GM19099 (cell line): Measurements from ENCODE around the gene CES2.

Experiments used
- POLR2A ChIP-seq: IDR thresholded peaks from 3 replicates; pipeline ENCODE4 v1.6.1; 2011; ENCODE audit warnings: low read depth; ENCODE audit not compliant: insufficient read length; ENCODE audit errors: extremely low read depth

Gene CES2

DNA sequence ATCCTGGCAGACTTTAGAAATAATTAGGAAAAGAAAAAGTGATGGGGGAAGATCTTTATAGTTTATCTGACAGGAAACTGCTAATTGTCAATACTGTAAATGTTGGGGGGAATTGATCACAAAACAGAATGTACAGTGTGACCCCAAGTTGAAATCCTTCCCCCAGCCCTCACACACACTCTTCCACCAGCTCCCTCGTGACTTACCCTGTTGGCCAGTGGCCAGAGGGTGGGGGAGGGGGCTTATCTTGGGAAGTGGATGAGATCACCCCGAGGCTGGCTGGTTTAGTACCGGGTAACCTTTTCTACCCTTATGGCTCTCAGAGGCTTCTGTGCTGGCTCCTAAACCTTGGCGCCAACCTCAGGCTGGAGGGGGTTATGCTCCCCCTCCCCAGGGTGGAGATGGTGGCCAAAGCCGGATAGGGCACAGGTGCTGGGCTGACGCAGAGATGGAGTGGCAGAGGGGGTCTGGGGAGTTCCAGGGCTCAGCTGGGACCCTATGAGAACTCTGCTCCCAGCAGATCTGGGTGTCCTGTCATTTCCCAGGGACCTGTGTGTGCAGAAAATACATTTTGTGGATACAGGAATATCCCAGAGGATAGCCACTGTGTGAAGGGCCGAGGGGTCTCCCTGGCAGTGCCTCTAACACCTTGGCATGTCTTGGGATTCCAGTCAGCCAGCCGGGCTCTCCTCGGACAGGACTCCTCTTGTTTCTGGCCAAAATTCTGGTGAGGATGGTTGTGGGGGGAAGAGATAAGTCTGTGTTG, 35.2 kb upstream of the CES2 start:
- no peak for TF ChIP-seq POLR2A

DNA sequence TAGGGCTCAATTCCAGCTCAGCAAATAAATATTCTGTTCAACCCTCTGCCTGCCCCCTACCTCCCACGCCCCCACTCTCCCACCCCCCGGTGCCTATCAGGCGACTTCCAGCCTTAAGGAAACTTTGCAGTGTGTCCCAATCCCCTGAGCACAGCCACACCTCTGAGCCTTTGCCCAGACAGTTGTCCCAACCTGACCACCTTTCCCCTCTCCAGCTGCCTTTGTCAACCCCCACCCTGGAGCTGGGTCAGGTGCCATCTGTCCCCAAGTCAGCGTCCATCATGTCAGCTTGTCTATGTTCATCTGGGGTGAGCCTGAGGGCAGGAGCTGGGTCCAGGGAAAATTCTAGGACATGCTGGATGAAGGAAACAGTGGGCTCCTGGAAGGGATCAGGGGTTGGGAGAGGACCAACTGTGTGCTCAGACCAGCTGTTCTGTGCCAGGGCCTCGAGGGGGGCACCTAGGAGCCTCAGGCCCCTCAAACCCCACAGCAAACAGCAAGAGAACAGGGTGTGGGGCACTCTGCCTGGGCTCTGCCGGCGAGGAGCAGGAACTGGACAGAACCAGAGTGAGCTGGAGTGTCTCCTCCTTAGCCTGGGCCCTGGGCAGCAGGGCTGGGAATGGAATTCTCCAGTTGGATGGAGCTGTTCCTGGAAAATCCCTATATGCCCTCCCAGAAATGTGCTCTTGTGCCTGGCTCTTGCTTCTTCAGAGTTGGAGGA, 34.4 kb upstream of the CES2 start:
- TF ChIP-seq POLR2A = no peak

DNA sequence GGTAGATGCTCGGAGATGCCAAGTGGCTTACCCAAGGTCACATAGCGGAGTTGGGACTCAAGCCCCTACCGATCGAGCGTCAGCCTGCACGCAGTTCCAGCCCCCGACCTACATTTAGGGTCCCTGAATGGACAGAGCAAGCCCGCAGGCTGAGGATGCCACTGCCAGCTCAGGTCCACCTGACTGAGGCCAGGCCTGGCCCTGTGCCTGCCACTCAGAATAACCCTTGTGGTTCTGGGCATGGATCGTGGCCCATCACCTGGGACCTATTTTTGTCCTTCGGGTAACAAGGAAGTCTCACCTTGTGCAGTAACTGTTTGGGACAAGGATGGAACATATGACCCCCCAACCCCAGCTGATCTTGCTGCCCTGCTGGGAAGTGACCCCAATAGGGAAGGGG, 33.7 kb upstream of the CES2 start:
- no peak for TF ChIP-seq POLR2A

DNA sequence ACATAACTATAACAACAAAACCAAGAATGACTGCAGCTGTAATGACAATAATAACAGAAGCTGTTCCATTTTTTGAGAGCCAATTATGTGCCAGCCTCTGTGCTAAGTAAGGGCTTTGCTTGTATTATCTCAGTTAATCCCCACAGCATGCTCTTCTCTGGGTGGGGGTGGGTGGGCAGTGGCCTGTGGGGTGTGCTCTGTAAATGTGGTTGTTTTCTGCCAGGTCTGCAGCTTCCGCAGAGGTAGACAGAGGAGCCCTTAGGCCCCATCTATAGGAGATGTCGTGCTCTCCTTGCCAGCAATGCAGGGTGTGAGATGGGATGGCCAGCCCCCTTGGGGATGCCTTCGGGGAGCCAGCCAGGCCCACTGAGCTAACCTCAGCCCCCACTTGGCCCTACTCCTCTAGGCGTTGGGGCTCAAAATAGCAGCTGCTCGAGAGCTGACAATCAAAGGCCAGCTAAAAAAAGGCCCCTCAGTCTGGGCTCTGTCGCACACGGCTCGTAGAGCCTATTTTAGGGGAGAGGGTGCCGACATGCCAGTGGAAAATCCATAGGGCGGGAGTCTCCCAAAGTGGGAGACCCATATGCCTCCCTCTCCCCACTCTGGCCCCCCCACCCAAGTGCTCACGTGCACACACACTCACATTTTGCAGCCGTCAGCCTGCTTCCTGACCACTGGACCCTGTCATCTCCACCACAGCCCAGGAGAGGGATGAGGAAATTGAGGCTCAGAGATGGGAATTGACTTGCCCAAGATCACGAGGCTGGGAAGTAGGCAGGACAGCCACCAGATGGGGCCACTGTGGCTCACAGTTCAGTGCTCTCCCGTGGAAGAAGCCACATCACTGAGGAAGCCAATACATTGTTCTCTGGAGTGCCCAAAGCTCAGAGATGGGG, 32.4 kb upstream of the CES2 start:
- TF ChIP-seq POLR2A = no peak

DNA sequence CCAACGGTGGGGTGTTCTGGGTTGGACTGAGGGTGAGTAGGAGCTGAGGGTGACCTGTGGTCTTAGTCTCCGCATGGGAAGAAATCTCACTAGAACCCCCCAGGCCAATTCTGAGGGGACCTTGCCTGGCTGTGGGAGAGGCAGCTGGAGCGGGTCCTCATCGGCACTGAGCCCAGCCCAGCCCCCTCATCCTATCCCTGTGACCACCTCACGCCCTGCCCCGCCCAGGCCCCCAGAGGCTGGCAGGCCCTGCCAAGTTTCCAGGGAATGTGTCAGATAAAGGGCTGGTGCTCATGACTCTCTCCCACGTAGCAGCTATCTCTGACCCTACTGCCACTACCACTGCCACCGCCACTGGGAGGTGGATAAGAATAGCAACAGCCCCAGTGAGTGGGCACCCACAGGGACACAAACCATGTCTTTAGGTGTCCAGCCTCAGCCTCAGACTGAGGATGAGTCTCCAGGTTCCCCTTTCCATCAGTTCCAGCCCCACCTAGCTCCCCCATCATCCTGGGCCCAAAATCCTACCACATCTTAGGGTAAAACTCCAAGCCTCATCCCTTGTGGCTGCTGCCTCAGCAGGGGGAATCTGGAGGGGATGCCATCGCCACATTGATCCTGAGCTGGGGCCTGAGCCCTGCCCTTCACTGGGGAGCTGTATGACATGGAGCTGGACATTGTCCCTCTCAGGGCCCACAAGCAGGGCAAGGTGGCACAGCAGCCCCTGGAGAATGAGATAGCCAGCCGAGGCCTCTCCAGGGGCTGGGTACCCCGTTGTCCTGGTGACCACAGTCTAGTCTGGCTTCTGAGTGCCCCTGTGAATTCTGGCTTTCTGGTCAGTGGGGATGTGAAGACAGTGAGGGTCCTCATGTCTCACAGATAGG, 31.5 kb upstream of the CES2 start:
- TF ChIP-seq POLR2A = no peak

DNA sequence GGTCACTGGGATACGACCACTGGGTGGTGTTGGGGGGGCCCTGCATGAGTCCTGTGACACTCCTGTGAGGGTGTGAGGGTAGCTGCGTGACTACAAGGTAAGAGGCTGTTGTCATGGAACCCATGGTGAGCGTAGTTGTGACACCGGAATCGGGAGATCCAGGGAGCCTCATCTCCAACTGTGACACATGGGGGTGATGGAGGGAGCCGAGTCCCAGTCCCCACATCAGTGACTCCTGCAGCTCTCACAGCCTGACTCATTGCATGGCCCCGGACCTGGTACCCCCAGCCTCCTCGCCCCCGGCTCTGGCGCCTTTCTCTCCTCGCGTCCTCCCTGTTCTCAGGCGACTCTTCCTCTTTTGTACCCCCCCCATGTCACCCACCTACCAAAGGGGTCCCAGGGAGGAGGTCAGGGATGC, 30.9 kb upstream of the CES2 start:
- no peak for TF ChIP-seq POLR2A

DNA sequence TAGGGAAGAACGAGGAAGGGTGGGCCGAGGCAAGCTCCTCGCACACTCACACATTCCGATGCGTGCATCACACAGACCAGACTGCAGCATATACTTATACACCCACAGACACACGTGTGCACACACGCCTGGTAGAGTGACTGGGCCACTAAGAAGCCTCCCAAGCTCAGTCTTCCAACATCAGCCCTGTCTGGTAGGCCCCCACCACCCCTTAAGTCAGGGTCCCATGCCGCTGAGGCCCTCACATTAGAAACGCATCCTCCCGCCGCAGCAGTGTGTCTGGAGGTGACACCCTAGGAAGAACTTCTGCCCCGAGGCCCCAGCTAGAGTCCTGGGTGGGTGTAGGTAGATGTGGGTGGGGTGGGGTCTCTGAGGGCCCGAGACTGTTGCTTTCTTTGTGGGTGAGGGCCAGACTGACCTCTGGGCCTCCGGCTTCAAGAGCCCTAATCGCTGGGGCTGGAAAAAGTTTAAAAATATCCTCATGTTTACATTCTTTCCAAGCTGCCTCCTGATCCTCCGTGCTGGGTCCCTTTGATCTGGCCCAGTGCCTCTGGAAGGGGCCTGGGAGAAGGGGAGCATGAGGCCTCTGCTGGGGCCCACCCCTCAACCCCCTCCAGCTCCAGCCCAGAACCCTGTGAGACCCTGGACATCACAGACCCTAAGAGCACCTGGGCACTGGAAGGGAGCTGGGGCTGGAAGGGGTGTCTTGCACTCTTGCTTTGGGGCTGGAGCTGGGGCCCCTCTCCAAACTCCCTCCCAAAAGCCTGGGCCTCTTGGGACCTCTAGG, 30.3 kb upstream of the CES2 start:
- TF ChIP-seq POLR2A = no peak

DNA sequence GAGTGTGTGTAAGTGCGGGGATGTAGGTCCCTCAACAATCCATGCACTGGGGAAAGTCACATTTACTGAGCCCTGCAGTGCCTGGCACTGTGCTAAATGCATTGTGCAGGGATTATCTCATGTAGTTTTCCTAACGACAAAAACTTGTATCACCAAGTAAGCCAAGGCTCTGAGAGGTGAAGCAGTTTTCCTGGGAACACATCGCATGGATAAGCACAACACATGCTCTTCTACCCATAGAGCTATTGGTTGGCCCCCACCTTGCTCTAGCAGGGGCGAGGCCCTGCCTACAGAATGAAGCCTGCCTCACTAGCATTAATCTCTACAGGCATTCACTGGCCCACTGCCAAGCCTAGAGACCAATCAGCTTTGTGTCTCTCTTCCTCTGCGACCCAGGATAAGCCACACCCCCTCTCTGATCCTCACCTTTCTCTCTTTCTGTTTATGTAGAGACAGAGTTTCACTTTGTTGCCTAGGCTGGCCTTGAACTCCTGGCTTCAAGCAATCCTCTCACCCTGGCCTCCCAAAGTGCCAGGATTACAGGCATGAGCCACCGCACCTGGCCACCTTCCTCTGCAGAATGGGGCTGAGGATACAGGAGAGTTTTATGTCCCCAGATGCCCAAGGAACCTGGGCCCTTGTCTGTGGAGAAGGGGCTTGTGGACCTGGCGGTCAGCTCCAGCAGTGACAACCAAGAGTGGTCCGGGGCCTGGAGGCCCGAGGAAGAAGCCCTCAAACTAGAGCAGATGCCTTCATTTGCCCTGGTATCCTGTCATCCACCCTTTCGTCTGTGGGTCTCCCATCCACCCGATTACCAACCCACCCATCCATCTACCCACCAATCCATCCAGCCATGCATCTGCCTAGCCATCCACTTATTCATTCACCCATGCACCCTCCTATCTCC, 29.4 kb upstream of the CES2 start:
- TF ChIP-seq POLR2A = no peak

DNA sequence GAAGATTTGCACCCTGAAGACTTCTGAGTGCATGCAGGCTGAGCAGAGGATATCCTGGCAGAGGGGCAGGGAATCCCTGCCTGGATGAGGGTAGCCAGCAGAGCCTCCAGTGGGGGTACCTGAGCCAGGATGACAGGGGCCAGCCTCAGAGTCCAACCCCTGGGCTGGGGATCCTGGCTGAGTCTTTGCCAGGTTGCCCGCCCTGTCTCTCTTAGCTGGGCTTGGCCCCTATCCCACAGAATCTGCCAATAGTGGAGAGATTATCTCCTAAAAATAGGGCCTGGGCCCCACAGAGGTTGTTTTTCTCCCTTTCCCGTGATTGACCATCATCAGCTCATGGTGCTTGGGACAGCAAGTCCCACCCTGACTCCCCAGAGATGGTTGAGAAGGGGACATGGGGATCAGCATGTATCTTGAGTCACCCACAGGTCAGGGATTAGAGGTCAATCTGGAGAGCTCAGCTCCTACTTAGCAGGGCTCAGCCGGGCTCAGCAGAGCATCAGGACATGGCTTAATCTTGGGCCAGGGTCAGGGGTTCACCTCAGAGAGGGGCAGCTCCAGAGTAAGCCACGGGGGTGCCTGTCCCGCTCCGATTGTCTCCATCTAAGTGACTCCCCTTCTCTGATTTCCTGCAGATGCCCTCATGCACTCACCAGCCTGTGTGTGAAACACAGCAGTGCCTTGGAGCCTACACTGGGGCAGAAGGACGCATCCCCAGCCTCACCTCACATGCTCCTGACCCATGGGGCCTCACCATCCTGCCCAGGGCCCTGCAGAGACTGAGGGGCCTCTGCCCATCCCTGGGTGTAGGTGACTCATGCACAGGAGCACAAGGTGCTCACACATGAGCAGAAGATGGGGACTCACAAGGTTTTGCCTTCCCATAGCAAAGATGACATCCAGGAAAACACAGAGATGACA, 28.1 kb upstream of the CES2 start:
- no peak for TF ChIP-seq POLR2A

DNA sequence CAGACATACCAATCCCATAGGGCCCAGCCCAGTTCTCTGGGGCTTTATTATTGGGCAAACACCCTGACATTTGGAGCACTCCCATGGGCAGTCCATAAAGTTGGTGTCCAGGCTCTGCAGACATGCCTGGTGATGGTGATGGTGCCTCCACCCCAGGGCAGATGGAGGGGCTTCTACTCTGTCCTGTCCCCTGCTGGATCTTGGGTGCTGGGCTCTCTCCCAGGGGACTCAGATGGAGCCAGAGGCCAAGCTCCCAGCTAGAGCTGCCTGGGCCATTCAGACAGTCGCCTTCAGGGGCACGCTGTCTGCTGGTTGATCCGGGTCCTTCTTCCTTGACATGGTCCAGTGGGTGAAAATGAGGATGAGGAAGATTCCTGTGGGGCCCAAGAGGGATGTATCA, 27.2 kb upstream of the CES2 start:
- no peak for TF ChIP-seq POLR2A

DNA sequence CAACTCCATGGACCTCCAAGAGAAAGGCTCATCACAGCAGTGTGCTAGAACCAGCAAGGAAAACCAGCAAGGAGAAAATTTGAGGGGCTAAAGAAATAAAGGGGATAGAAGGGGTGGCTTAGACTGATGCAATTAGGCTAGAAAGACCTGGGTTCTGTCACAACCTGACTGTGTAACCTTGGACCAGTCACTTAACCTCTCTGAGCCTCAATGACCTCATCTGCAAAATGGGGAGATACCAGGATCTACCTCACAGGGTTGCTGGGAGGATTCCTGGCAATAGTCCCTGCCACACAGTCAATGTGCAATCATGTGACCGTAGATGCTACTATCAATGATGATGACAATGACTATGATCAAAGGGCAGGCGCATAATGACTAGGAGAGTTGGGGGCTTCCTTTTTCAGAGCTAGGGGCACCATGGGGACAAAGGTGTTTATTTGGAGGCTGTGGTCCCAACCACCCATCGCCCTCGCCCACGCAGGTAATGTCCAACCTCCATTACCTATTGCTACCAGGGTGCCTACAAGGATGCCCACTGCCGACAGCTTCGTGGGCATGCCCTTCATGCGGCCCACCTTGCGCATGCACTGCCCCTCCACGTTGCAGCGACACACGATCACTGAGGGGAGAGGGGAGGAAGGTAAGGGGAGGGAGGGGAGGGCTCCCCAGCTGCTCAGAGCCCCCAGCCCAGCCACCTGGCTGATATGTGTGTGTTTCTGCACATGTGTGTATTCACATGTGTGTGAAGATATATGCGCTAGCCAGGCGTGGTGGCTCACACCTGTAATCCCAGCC, 26.4 kb upstream of the CES2 start:
- no peak for TF ChIP-seq POLR2A
